ENCODE data around the gene PHEX.

DNA sequence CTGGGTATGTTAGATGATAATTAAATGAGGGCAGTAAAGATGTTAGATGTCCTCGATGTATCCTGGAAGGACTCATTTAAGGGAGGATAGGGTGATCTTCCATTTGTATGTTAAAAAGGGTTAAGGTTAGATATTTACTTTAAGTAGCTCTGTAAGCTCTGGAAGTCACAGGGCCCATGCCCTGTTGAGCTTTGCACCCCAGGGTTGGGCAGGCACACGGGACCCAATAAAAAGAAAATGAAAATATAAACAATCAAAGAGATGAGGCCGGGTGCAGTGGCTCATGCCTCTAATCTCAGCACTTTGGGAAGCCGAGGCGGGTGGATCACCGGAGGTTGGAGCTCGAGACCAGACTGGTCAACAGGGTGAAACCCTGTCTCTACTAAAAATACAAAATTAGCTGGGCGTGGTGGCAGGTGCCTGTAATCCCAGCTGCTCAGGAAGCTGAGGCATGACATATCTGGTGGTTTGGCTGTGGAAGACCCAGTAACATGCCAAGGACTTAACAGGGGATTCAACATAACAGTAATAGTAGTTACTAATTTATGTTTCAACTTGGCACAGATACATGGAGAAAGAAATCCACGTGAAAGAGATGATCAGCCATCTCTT is 16.9 kb upstream of the PHEX start:
- TF ChIP-seq CTCF (IDR thresholded peaks at IDR 0.05 in 4 of 5, conservative IDR thresholded peaks at IDR 0.05 in 1 of 5) = no peak
- no peak for TF ChIP-seq POLR2A (IDR thresholded peaks at IDR 0.05)

Data from gastrocnemius medialis (tissue), 4 donors.